Effector memory CD8-positive, alpha-beta T cell (primary cell): ENCODE measurements around the gene IP6K1.
"Not testable (repeated sequence)": the region's sequence is repeated elsewhere in the genome, so short reads cannot be mapped to it uniquely, and the experiment has no call there.

Source experiments
- ATAC-seq: fragments of 150-1000 bp; cut with Tn5 transposase; replicated peaks from 2 replicates; pipeline ENCODE4 v1.10.0; 2021; ENCODE audit warnings: mild to moderate bottlenecking, moderate library complexity
- DNase-seq, 3 experiments: peaks; one replicate each; pipeline ENCODE4 v3.0.0; 2021
- H3K27ac Mint-ChIP-seq, 2 donors: one replicate each; pipeline ENCODE4 v1.8.0; 2022; ENCODE audit warnings: mild to moderate bottlenecking in 2 of 2, mixed read lengths in 2 of 2, moderate library complexity in 2 of 2
- H3K27me3 Mint-ChIP-seq, 2 donors: one replicate each; pipeline ENCODE4 v1.8.0; 2022; ENCODE audit warnings: mixed read lengths in 2 of 2
- H3K36me3 Mint-ChIP-seq: one replicate; pipeline ENCODE4 v1.8.0; 2022; ENCODE audit warnings: mild to moderate bottlenecking, moderate library complexity, mixed read lengths; ENCODE audit not compliant: insufficient read depth
- H3K4me1 Mint-ChIP-seq, 2 donors: one replicate each; pipeline ENCODE4 v1.8.0; 2022; ENCODE audit warnings: low read depth in 2 of 2, mixed read lengths in 2 of 2
- H3K4me3 Mint-ChIP-seq, 2 donors: one replicate each; pipeline ENCODE4 v1.8.0; 2022; ENCODE audit warnings: mild to moderate bottlenecking in 2 of 2, mixed read lengths in 2 of 2, moderate library complexity in 2 of 2
- H3K9me3 Mint-ChIP-seq, 2 donors: one replicate each; pipeline ENCODE4 v1.8.0; 2022; ENCODE audit warnings: mixed read lengths in 2 of 2

Gene IP6K1

DNA sequence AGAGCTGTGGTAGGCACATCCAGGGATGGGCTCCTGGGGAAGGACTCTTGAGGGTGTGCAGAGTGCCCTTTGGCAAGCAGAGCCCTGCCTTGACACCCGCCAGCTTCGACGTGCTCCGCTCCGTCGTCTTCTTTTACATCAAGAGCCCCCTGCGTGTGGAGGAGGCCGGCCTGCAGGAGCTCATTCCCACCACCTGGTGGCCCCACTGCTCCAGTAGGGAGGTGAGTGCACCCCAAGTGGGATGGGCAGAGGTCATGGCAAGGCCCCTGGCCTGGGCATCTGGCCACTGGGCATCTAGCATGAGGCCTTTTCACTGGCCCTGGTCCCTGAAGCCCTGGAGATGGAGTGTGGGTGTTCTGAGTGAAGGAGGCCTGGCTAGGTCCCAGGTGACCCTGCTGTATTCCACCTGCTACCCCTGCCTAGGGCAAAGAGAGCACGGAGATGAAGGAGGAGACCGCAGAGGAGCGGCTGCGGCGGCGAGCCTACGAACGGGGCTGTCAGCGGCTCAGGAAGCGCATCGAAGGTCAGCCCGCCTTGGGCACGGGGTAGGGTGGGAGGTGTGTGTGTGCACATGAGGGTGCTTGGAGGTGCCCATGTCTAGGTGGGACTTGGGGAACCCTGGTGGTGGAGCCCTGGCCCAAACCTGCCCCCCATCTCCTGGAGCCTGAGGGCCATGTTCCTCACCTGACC, 84.8 kb downstream of the IP6K1 start:
- Mint-ChIP-seq H3K4me1 (peaks cover 5 to 6% of the 10 kb centered on the region in 2 donors), H3K36me3 (peaks cover 10% of the 10 kb centered on the region), H3K27ac (no peak overlapping the region), H3K4me3 (no peak overlapping the region), H3K9me3 (no peaks in the 10 kb centered on the region), H3K27me3 (no peaks in the 10 kb centered on the region)
- DNase-seq (no peak), ATAC-seq (no peak)

GRCh38 chr3:49700453-49701128, 85.8 kb downstream of the IP6K1 start:
- Mint-ChIP-seq H3K9me3 (no peaks in the 10 kb centered on the region), H3K36me3 (peaks cover 10% of the 10 kb centered on the region), H3K27ac (no peak overlapping the region), H3K27me3 (no peaks in the 10 kb centered on the region), H3K4me1 (peaks cover 5 to 6% of the 10 kb centered on the region in 2 donors), H3K4me3 (no peak overlapping the region)
- ATAC-seq (no peak), DNase-seq (no peak)

DNA sequence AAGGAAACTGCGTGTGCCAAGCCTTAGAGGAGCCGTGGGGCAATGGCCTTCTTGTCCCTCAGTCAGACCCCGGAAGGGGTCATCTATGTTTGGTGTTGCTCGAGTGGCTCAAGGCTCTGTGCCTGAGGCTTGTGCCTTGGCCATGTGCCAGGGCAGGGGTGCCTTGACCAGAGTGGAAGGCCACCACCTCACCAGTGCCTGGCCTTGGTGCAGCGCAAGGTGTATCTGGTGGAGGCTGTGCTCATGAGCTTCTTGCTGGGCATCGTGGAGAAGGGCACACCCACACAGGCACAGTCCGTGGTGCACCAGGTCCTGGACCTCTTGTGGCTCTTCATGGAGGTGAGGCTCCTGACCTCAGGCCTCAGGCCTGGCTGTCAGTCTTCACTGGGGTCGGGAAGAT, 86.3 kb downstream of the IP6K1 start:
- Mint-ChIP-seq H3K9me3 (no peaks in the 10 kb centered on the region), H3K4me1 (peaks cover 5 to 7% of the 10 kb centered on the region in 2 donors), H3K36me3 (peaks cover 10% of the 10 kb centered on the region), H3K27me3 (no peaks in the 10 kb centered on the region), H3K4me3 (no peak overlapping the region), H3K27ac (no peak overlapping the region)
- ATAC-seq (no peak), DNase-seq (no peak)

DNA sequence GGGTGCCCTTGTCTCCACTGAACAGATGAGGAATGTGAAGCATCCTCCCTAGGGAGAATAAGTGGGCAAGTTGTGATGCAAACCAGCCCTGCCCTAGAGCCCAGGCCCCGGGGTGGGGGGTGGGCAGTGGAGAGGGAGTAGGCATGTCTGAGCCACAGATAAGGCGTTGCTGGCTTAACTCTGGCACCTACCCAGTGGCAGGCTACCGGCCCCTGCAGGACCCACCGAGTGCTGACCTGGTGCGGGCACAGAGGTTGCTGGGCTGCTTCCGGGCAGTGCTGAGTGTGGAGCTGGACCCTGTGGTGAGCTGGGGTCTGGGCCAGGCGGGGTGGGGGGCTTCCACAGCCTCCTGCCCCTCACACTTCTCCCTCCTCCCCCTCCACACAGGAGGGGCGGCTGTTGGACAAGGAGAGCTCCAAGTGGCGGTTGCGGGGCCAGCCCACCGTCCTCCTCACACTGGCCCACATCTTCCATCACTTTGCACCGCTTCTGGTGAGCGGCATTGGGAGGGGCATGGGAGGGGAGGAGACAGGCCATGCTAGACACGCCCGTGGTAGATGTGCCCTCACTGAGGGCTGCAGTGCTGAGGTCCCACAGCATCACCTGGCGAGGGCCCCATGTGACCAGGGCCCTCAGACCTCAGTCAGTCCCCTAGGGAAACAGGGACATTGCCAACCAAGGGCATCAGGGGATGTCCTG, 86.9 kb downstream of the IP6K1 start:
- H3K4me1 Mint-ChIP-seq, result peaks cover 5 to 7% of the 10 kb centered on the region in 2 donors
- no peaks in the 10 kb centered on the region for H3K9me3 Mint-ChIP-seq
- no peak for ATAC-seq
- no peak for DNase-seq
- H3K27me3 Mint-ChIP-seq, result no peaks in the 10 kb centered on the region
- no peak overlapping the region for H3K4me3 Mint-ChIP-seq
- H3K36me3 Mint-ChIP-seq, result peaks cover 10% of the 10 kb centered on the region
- H3K27ac Mint-ChIP-seq, result no peak overlapping the region

DNA sequence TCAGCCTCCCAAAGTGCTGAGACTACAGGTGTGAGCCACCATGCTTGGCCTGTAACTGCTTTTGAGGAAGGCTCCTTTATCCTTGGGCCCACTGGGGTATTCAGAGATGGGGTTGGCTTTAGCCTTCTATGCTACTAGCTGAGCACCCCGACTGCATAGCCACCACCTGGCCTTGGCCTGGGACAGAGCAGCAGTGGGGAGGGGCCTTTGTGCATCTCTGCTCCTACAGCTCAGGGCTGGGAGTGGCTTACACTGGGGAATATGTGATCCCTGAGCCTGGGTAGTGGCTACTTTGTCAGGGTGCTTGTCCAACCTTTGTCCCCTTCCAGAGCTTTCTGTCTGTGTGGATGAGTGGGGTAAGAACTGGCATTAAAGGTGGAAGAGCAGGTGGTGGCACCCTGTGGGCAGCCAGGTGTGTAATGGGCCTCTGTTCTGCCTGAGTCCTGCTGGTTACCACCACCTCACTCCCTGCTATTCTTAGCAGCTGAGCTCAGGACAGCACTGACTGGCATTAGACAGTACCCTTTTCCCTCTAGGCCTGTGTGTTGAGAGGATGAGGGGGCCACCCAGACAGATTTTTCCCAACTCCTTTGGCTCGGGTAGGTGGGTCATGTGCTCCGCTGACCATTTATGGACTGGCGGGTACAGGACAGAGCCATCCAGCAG, 90.9 kb downstream of the IP6K1 start:
- not testable (repeated sequence) for H3K27ac Mint-ChIP-seq, ATAC-seq, H3K4me3 Mint-ChIP-seq, H3K36me3 Mint-ChIP-seq, H3K27me3 Mint-ChIP-seq, DNase-seq, H3K9me3 Mint-ChIP-seq
- H3K4me1 Mint-ChIP-seq, result peaks cover 15 to 20% of the 10 kb centered on the region in 2 donors

DNA sequence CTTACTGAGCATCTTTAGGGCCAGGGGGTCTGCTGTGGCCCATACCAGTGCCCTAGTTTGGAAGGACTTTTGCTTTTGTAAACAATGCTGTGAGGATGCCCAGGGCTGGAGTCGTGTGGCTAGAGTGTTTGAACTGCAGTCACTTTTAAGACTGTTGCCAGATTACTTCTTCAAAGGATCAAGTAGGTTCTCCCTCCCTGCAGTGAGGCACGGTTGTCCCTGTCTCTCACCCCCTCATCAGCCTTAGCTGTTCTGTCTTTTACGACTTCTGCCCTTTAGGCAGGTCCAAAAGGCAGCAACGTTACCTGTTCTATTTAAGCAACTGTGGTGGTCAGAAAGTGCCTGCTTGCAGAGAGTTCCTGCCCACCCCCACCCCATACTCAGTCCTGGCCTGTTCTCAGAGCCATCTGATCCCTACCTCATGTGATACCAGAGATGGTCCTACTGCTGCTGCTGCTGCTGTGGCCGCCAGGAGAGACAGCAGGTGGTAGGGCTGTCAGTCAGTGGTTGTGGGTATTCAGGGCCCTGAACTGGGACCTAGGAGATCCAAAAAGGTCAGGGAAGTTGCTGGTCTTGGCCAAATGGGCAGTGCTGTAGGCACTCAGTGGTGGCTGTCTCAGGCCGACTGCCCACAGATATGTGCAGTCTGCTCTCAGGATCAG, 91.8 kb downstream of the IP6K1 start:
- Mint-ChIP-seq H3K27ac (peak overlapping the region in 1 of 2 donors; percentile 23), H3K36me3 (peaks cover 14% of the 10 kb centered on the region), H3K4me1 (peaks cover 24 to 29% of the 10 kb centered on the region in 2 donors)
- not testable (repeated sequence) for H3K9me3 Mint-ChIP-seq, H3K4me3 Mint-ChIP-seq, H3K27me3 Mint-ChIP-seq, DNase-seq, ATAC-seq

- Mint-ChIP-seq H3K36me3 (peaks cover 30% of the 10 kb centered on the region), H3K4me1 (peaks cover 36 to 43% of the 10 kb centered on the region in 2 donors), H3K4me3 (peak overlapping the region in 1 of 2 donors; percentile 98), H3K27ac (peak overlapping the region in 1 of 2 donors; percentile 98)
- H3K27me3 Mint-ChIP-seq, ATAC-seq, DNase-seq, H3K9me3 Mint-ChIP-seq: not testable (repeated sequence)
Observed at GRCh38 chr3:49691481-49691880, 94.9 kb downstream of the IP6K1 start.

GRCh38 chr3:49690856-49691255, 95.5 kb downstream of the IP6K1 start:
- Mint-ChIP-seq H3K4me3 (peak overlapping the region; percentile 97 to 98), H3K27ac (peak overlapping the region in 1 of 2 donors; percentile 98), H3K36me3 (peaks cover 30% of the 10 kb centered on the region), H3K4me1 (peaks cover 36 to 43% of the 10 kb centered on the region in 2 donors)
- not testable (repeated sequence) for H3K27me3 Mint-ChIP-seq, ATAC-seq, DNase-seq, H3K9me3 Mint-ChIP-seq

GRCh38 chr3:49689908-49690624, 96.3 kb downstream of the IP6K1 start:
- H3K36me3 Mint-ChIP-seq, result peaks cover 30% of the 10 kb centered on the region
- peak overlapping the region; percentile 97 to 98 for H3K4me3 Mint-ChIP-seq
- not testable (repeated sequence) for H3K9me3 Mint-ChIP-seq, H3K27me3 Mint-ChIP-seq, ATAC-seq, DNase-seq
- H3K4me1 Mint-ChIP-seq, result peaks cover 39 to 43% of the 10 kb centered on the region in 2 donors
- peak overlapping the region; percentile 98 for H3K27ac Mint-ChIP-seq

- peak; percentile 89 to 93 (median 90) for DNase-seq
- Mint-ChIP-seq H3K4me1 (peaks cover 39 to 42% of the 10 kb centered on the region in 2 donors), H3K9me3 (no peaks in the 10 kb centered on the region), H3K4me3 (peak within 1 kb of the TSS; percentile 97 to 98), H3K27ac (peak within 1 kb of the TSS; percentile 98), H3K36me3 (peaks cover 29% of the 10 kb centered on the region), H3K27me3 (no peaks in the 10 kb centered on the region)
- peak; percentile 83 for ATAC-seq
Observed at GRCh38 chr3:49689046-49689907, 97.1 kb downstream of the IP6K1 start, which contains the start of the genes MST1 and RNF123. MST1 (minus strand) TSS chr3:49689474; CDS start chr3:49688691, 783 bp downstream. RNF123 (plus strand) TSS chr3:49689557; CDS start chr3:49691166, 1,609 bp downstream.

DNA sequence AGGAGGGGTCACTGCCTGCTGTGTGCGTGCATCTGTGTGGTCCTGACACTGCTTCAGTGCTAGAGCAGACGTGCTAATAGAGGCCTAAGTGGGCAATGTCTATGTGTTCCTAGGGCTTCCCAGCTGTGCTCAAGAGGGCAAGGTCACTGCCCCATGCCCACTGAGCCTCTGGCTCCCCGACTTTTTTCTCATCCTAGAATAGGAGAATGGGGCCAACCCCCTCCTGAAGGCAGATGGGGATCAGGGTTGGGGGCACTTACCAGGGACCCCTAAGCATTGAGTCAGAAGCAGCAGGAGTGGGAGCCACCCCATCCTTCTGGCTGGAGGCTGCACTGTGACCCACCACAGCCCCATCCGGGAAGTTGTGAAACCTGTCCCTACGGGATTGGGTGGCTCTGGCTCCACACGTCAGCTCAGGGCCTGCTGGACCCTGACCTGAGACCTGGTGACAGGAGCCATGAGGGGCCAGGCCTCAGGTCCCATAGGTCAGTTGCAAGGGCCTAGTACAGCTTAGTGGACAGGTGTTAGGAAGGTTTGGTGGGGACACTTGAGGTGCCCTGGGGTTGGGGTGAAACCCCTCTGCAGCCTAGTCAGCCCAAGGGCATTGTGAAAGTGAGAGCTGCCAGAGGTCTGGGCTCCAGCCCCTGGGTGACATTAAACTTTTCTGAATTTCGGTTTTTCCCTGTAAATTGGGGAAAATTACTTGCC, 97.8 kb downstream of the IP6K1 start:
- H3K27me3 Mint-ChIP-seq, ATAC-seq, DNase-seq, H3K9me3 Mint-ChIP-seq: not testable (repeated sequence)
- H3K36me3 Mint-ChIP-seq, result peaks cover 30% of the 10 kb centered on the region
- H3K4me3 Mint-ChIP-seq, result peak overlapping the region; percentile 97 to 98
- peaks cover 34 to 36% of the 10 kb centered on the region in 2 donors for H3K4me1 Mint-ChIP-seq
- peak overlapping the region; percentile 98 for H3K27ac Mint-ChIP-seq
